AG09319 (cell line): ENCODE measurements around the gene ELOVL5.

Experiments
- DNase-seq: peaks from one replicate; pipeline ENCODE4 v3.0.0-alpha.2; 2010; ENCODE audit warnings: low read depth; ENCODE audit errors: extremely low read depth
- TF ChIP-seq, protein P1 (sequence below): IDR thresholded peaks from 2 replicates; pipeline ENCODE4 v1.5.1; 2011; ENCODE audit warnings: low read depth, mild to moderate bottlenecking, inconsistent platforms, low read length, moderate library complexity

The ELOVL5 gene

DNA sequence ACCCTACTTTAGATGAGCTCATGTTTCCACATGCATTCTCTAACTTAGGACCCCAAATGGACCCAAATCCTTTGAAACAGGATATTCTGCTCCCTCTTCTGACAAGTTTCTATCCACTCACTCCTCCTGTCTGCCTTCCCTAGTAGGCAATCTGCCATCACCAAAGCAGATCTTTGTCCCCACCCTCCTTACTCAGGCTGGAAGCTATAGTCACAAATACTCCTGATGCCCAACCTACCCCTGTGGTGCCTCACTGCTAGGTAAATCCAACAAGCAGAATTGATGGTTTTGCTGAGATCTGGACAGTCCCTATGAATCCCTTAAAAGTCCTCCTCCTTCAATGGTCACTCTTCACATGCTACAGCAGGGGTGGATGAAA is 21.7 kb downstream of the ELOVL5 start:
- TF ChIP-seq, protein P1, sequence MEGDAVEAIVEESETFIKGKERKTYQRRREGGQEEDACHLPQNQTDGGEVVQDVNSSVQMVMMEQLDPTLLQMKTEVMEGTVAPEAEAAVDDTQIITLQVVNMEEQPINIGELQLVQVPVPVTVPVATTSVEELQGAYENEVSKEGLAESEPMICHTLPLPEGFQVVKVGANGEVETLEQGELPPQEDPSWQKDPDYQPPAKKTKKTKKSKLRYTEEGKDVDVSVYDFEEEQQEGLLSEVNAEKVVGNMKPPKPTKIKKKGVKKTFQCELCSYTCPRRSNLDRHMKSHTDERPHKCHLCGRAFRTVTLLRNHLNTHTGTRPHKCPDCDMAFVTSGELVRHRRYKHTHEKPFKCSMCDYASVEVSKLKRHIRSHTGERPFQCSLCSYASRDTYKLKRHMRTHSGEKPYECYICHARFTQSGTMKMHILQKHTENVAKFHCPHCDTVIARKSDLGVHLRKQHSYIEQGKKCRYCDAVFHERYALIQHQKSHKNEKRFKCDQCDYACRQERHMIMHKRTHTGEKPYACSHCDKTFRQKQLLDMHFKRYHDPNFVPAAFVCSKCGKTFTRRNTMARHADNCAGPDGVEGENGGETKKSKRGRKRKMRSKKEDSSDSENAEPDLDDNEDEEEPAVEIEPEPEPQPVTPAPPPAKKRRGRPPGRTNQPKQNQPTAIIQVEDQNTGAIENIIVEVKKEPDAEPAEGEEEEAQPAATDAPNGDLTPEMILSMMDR: no peak
- DNase-seq: no peak

DNA sequence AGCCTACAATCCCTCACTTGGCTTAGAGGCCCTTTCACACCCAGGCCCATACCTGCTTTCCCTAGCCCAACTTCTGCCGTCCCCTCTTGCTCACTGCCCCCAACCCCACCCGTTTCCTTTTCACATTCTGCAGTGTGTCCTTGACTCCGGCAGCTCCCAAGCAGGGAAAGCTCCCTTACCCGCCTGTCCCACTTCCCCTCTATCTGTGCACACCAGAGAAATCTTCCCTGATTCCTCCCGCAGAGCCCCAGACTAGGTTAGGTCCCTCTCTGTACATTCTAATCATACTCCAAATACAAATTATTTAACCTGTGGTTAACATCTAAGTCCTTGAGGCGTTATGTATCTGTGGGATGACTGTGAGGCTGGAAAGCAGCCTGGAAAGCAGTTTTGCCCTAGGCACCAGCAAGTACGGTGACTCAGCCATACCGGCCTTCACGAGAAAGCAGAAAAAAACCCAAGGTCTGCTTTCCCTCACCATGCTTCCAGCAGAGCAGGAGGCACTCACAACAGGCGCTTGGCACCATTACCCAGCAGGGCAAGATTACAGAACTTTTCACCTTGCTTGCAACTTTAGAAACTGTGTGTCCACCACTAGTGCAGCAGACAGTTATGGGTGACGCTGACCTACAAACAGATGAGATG is 22.3 kb downstream of the ELOVL5 start:
- peak; percentile 90 for DNase-seq
- TF ChIP-seq, protein P1: no peak

DNA sequence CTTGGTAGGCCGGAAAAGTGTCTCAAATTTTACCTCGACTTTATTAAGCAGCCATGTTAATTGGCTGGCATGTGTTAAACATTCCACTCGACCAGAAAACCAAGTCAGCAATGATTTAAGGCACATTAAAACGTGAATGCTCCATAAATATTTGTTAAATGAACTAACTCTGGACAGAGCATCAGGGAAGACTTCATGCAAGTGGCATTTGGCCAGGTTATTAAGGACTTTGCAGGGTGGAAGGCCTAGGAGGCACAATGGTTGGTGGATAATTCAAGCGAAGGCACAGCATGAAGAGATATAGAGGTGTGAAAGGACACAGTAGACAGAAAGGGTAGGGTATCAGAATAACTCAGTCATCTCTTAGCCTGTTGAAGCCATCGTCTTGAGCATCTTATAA is 23.0 kb downstream of the ELOVL5 start:
- DNase-seq: no peak

DNA sequence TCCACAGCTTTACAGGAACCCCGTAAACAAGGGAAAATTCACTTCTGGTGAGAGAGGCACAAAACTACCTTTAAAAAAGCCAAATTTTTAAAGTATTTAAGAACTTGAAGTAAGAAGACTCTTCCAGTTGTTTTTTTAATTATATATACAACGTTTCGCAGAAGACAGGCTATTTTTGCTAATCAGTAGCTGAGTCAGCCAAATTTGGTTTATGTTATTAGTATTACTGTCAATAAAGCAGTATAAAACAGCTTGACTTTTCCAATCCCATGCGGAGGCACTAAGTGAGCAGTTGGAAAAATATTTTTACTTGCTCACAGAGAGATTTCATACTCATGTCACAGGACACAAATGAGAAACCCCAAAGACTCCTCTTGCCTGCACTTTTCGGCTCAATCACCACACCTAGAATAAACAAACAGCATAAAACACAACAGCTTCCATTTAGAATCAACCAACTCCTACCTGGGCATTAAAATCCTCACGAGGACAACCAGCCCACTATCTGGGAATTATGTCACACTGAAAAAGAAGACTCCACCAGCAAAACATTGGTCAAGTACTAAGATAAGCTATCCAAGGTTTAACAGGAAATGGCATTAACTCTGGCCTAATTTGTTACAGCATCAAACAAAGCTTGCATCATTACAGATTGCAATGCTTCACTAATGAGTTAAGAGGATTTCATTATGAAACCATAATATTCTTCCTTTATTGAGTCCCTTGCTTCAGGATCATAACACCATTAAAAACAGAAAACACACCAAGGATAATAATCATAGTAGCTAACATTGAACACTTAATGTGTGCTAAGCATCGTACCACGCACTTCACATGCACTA is 26.3 kb downstream of the ELOVL5 start:
- TF ChIP-seq, protein P1: no peak
- DNase-seq: no peak

More for the DNA sequence above, 23.0 kb downstream of the ELOVL5 start:
- TF ChIP-seq, protein P1: no peak

DNA sequence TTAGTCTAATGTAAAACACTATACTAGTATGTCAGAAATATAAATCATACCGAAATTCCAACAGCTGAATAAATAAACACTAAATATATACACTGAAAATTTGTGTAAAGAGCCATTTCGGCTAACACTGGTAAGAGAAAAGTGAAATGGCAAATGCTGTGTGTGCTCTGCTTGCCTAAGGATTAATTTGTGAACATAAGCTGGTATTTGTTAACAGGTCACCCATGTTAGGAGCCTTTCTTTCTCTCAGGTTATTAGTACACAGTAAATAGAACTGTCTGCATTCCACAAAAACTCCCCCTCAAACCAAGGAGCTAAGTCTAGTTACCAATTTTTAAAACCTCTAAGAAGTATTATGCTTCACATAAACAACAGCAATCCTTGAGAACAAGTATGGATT is 27.0 kb downstream of the ELOVL5 start:
- no peak for DNase-seq
- TF ChIP-seq, protein P1: no peak

DNA sequence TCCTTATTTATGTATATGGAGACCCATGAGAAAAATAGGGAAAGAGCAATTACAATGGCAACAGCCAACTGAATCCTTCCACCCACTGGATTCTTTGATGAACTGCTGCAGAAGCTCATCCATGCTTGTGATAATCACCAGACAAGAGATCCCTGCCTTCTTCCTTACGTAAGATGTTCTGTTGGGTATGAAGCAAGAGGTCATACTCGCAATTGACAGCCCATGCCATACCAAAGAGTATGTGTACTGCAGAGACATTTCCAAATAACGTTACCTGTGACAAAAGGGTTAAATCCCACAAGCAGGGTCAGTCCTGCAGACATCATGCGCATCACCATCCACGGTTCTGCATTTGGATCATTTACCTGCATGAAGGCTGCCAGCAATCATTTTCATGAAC is 27.8 kb downstream of the ELOVL5 start:
- no peak for DNase-seq
- TF ChIP-seq, protein P1: no peak

DNA sequence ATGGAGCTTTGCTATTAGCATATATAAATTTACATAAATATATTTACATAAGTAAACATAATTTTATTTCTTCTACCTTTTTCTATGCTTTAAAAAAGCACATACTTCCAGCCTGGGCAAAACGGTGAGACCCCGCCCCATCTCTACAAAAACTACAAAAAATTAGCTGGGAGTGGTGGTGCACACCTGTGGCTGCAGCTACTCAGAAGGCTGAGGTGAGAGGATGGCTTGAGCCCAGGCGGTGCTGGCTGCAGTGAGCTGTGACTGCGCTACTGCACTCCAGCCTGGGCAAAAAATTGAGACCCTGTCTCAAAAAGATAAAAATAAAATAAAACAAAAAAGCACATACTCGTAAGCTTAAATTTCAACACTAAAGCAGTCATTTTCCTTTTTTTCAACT is 30.3 kb downstream of the ELOVL5 start:
- TF ChIP-seq, protein P1: no peak
- DNase-seq: no peak
